NCI-H146 treated with DMSO at 0.1 percent for 48 hours (cell line): Measurements from ENCODE around the gene SPTBN4.

Experiments used
- DNase-seq: peaks from one replicate; lab custom pipeline; 2025; ENCODE audit not compliant: unreplicated experiment; lab: John Stamatoyannopoulos, UW

SPTBN4 gene

DNA sequence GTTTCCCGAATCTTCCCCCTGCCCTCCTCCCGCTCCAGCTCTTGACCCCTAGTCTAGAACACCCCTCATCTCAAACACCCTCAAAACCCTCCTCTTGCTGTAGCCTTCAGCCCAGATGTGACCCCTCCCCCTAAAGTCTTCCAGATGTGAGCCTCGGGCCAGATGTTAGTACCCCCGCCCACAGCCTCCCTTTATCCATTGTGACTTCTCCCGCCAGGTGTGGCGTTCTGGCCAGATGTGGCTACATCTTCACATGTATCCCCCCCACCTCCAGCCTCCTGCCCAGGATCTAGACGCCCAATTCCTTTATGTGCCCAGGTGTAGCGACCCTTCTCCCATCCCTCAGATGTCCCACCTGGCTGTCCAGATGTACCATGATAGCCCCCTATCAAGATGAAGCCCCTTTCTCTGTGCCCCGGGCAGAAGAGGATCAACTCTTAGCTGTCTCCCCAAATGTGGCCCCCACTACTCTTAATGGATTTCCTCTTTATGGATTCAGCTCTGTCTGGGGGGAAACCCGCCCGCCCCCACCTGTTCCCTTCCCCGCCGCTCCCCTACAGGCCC, 133.9 kb downstream of the SPTBN4 start:
- no peak for DNase-seq

DNA sequence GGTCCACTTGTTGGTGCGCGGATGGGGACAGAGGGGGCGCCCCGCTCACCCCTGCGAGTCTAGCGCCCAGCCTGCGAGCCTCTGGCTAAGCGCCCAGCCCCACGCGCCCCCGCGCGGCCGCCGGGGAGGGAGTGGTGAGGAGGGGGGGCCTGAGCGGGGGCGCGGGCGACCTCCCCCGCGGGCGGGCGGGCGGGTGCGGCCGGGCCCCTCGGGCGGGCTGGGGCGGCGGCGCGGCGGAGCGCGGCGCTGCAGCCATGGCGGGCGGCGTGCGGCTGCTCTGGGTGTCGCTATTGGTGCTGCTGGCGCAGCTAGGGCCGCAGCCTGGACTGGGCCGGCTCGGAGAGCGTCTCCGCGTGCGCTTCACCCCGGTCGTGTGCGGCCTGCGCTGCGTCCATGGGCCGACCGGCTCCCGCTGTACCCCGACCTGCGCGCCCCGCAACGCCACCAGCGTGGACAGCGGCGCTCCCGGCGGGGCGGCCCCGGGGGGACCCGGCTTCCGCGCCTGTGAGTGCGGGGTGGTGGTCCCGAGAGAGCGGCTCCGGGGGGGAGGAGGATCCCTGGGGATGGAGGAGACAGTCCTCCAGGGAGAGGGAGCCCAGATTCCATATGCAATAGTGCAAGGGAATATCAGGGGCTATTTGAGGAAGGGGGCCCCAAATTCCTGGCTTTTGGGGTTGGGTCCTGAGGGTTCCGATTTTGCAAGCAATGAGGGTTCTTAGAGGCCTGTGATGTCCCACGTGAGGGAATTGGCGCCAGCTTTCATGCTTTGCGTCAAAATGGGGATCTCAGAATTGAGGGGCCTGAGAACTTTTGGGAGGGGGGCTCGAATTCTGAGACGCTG, 134.6 kb downstream of the SPTBN4 start, which contains the start of gene LTBP4:
LTBP4 (plus strand) TSS at position 236 of the 841 bp plus-strand sequence; CDS start at position 255, 19 bp downstream.
- no peak for DNase-seq

DNA sequence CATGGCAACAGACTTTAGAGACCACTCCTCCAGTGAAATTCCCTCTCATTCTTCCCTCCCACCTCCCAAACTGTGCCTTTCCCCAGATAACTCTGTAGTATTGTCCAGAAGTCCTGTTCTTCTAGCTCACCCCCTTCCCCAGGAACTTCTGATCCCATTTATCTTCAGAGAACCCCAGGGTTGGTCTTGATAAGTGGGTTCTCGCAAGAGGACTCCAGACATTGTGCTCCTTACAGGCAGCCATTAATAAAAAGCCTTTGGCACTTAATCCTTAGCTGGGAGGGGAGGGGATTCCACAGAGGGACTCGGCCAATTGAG, 136.2 kb downstream of the SPTBN4 start:
- no peak for DNase-seq

DNA sequence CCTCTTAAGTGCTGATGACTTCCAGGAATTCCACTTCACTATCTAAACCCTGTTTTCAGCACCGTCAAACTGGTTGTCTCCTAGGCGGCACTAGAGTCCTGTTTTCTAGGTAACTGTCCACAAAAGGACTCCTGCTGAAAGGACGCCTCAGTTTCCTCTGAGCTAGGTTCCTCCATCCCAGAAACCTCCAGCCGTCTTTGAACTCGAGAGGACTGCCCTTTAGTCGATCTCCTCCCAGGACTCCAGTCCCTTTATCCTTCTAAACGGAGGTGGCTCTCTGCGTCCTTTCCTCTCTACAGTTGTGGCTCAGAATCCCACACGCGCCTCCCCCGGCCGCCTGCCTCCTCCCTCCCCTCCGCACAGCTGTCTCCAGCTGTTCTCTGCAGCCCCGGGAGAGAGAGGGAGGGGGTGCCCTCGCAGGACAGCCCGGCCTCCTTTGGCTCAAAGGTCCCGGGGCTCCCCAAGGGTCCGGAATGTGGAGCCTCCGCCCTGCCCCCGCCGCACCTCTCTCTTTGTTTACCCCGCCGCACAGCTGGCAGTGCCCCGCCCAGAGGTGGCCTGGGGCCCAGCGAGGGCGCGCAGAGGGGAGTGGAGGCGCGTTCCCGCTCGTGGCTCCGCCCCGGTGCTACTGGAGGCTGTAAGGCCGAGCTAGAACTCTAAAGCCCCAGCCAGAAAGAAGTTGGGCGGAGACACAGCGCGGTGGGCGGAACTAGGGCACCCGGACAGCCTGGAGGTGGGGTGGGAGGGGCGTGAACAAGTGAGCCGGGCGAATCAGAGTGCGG, 136.8 kb downstream of the SPTBN4 start:
- DNase-seq = peak; percentile 91

DNA sequence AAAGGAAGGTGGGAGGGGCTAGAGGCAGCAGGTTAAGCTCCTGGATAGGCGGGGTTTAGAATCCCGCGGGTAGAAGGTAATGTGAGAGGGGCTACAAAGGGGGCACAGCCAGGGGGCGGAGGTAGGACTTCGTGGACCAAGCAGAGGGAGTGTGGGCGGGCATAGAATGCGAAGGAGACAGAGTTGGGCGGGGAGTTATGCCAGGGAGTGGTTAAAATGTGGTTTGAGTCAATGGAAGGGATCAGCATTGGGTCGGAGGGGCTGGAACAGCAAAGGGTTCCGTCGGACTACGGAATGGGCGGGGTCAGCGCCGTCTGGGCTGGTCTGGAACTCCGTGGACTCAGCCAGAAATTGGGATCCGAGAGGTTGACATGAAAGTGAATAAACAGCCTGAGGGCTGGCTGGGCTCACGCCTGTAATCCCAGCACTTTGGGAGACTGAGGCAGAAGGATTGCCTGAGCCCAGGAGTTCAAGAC, 137.4 kb downstream of the SPTBN4 start:
- no peak for DNase-seq

DNA sequence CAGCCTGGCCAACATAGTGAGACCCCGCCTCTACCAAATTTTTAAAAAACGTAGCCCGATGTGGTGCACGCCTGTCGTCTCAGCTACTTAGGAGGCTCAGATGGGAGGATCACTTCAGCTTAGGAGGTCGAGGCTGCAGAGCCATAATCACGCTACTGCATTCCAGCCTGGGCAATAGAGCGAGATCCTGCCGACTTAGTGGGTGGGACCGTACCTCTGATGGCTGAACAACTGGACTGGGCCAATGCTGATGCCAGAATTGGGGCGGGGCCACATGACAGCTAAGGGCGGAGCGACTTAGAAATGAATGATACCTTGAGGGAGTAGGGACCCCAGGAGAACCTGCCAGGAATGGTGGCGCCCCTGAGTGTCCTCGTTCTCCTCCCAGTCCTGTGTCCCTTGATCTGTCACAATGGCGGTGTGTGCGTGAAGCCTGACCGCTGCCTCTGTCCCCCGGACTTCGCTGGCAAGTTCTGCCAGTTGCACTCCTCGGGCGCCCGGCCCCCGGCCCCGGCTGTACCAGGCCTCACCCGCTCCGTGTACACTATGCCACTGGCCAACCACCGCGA, 137.9 kb downstream of the SPTBN4 start:
- DNase-seq = no peak

DNA sequence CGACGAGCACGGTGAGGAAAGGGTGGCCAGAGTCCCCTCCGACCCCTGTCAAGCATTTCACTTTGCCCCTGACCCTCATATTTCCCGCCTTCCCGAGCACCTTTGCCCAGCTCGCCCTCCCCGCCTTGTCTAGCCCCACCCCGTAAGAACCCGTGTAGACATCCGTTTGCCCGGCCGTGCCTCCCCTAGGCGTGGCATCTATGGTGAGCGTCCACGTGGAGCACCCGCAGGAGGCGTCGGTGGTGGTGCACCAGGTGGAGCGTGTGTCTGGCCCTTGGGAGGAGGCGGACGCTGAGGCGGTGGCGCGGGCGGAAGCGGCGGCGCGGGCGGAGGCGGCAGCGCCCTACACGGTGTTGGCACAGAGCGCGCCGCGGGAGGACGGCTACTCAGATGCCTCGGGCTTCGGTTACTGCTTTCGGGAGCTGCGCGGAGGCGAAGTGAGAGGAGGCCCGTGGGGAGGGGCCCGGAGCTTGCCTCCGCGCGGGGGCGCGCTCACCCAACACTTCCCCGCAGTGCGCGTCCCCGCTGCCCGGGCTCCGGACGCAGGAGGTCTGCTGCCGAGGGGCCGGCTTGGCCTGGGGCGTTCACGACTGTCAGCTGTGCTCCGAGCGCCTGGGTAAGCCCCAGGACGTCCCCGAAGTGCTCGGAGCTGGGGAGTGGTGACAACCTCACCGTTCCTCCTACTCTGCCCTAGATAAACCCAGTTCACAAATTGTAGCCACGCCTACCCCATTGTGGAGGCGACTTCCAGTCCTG, 138.6 kb downstream of the SPTBN4 start:
- DNase-seq = peak; percentile 35

DNA sequence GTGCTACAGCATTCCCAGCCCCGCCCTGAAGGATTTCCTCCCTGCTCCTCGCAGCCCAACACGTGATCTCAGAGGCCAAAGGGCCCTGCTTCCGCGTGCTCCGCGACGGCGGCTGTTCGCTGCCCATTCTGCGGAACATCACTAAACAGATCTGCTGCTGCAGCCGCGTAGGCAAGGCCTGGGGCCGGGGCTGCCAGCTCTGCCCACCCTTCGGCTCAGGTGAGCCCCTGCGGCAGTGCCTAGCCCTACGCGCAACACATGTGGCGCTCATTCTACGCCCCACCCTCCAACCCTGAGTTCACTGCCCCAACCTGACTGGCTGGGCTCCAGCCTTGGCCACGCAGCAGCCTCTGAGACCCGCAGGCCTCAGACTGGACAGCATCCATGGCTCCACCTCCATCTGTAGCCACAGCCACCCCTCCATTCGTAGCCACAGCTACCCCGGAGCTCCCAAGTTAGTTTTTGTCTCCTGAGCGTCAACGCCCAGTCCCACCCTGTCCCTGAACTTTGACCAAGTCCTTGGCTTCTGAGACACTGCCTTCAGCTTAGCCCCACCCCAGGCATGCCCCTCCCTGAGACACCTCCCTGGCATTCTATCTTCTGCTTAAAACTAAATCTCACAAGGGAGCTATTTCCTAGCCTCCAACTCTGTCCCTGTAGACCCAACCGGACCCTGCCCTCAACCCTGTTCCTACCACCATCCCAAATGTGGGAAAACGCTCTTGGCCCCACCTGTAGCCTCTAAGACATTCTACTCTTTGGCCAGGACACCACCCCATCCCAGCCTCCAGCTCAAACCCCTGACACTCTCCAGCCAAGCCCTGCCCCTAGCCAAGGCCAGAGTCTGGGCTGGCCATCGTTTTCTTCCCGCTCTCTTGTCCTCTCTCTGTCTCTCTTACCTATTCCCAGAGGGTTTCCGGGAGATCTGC, 140.8 kb downstream of the SPTBN4 start:
- DNase-seq = no peak

DNA sequence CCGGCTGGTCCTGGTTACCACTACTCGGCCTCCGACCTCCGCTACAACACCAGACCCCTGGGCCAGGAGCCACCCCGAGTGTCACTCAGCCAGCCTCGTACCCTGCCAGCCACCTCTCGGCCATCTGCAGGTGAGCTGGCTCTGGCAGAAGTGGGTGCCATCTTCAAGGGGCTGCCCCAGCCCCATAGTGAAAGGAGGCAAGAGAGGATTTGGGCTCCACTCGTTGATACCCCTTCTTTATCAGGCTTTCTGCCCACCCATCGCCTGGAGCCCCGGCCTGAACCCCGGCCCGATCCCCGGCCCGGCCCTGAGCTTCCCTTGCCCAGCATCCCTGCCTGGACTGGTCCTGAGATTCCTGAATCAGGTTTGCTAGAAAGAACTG, 141.4 kb downstream of the SPTBN4 start:
- DNase-seq = no peak

DNA sequence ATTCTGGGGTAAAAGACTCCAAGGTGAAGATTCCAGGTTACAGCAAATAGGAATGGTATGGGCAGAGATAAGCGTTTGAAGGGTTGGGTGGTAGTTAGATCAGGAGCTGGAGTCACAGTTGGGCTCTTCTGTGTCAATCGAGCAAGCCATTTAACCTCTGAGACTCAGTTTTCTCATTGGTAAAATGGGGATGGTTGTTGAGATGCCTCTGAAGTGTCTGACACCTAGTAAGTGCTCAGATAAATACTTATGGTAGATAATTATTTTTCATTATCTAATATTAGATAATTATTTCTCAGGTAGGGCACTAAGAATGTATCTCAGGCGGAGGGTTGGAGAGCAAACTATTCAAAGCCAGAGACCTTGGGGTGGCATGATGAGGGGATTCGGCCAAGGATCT, 142.2 kb downstream of the SPTBN4 start:
- DNase-seq = no peak

DNA sequence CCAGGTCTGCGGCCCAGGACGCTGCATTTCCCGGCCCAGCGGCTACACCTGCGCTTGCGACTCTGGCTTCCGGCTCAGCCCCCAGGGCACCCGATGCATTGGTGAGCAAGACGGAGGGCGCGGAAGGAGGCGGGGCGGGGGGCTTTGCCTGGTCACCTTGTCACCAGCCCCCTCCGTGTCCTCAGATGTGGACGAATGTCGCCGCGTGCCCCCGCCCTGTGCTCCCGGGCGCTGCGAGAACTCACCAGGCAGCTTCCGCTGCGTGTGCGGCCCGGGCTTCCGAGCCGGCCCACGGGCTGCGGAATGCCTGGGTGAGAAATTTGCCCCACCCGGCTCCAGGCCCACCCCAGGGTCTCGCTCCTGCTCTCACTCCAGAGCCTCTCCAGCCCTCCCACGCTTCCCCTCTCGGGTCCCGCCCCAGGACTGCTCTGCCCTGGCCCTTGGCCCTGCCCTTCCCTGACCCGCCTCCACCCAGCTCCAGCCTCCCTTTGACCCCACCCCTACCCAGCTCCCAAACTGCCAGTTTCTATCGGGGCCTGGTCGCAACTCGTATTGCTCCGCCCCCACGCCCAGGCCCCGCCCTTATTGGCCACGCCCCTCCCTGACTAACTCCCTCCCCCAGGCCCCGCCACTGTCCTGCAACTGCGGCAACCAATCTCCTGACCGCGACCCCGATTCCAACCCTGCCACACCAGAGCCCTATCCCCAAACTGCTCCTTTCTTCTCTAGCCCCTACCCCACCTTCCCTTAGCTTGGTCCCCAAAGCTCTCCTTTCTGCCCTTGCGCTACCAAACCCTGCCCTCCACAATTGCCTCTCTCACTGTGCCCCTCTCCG, 143.0 kb downstream of the SPTBN4 start:
- peak; percentile 20 for DNase-seq

DNA sequence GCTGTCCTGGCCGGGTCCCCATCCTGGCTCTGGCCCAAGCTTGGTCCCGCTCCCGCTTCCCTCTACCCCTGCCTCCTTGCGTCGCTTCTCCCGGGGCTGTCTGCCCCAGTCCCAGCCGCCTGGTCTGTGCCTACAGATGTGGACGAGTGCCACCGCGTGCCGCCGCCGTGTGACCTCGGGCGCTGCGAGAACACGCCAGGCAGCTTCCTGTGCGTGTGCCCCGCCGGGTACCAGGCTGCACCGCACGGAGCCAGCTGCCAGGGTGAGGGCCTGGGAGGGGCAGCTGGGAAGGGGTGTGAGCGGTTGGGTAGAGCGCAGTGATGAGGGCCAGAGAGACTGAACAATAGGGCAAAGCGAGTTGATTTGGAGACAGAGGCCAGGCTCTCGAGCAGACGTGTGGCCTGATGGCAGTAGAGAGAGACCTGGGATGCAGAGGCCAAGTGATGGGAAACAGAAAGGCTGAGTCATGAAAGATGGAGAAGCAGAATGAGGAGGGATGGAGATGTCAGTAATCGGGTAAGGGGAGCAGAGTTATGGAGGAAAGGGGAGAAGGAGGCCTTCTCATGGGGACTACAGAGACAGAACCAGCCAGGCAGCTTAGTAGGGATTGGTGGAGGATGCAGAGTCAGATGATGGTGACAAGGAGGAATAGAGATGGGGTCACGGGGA, 143.7 kb downstream of the SPTBN4 start:
- no peak for DNase-seq

DNA sequence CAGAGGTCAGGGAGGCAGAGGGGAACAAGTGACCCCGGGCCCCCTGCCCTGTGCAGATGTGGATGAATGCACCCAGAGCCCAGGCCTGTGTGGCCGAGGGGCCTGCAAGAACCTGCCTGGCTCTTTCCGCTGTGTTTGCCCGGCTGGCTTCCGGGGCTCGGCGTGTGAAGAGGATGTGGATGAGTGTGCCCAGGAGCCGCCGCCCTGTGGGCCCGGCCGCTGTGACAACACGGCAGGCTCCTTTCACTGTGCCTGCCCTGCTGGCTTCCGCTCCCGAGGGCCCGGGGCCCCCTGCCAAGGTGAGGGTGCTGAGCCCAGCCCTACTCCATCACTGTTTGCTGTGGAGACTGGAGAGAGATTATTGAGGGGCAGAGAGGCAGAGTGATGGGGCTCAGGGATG, 144.3 kb downstream of the SPTBN4 start:
- DNase-seq = no peak

DNA sequence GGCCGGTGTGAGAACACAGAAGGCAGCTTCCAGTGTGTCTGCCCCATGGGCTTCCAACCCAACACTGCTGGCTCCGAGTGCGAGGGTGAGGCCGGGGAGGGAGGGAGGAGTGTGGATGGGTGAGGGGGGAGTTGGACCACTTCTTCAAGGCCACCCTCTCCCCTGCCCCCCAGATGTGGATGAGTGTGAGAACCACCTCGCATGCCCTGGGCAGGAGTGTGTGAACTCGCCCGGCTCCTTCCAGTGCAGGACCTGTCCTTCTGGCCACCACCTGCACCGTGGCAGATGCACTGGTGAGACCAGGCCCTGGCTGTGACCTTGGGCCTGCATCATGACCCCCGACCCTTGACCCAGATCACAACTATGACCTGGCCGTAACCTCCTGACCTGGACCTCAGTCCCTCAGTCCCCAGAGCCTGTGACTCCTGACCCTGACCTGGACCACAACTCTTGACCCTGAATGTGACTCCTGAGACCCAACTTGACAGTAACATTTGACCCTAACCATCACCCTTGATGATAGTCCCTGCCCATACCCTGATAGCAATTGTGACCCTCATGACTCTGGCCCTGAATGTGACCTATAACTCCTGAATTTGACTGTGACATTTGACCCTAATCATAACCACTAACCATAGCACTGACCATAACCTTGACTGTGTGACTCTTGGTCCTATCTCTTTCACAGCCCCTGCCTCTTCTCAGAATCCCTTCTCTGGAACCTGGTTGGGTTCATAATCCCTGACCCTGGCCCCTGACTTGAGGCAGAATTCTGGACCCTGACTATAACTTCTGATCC, 145.3 kb downstream of the SPTBN4 start:
- DNase-seq = no peak

DNA sequence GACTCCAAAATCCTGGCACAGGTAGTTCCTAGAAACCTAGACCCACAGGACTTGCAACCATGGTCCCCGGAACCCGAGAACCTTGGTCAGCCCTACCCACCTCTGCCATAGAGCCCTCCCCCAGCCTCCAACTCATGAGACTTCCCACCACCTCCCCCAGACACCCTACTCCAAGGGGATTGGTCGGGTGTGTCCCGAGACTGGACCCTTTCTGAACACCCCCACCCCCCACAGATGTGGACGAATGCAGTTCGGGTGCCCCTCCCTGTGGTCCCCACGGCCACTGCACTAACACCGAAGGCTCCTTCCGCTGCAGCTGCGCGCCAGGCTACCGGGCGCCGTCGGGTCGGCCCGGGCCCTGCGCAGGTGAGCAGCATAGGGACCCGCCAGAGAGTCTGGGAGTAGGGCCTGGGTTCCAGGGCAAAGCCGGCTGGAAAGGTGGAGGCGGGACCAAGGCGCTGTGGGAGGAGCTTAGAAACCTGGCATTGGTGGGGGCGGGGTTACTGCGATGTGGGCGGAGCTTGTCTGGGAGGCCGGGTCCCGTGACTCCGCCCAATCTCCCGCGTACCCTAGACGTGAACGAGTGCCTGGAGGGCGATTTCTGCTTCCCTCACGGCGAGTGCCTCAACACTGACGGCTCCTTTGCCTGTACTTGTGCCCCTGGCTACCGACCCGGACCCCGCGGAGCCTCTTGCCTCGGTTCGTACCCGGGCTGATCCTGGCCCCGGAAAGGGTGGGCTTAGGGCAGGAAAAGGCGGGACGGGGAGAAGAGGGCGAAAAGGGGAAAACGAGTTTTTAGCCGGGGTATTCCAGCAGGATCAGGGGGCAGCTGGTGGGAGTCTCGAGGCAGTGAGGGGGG, 146.3 kb downstream of the SPTBN4 start:
- no peak for DNase-seq
